Body of pancreas (tissue), 4 donors: Measurements from ENCODE around the gene ARHGDIG.

Source experiments
- POLR2A ChIP-seq, 3 donors: fragments of 450-650 bp; IDR thresholded peaks; one replicate each; pipeline ENCODE4 v1.6.1; 2016; ENCODE audit warnings: antibody characterized with exemption in 3 of 3, mild to moderate bottlenecking in 2 of 3
- TF ChIP-seq, protein P1 (sequence below), 7 experiments: fragments of 450-650 bp in 4 of 7; fragments of 200-600 bp in 3 of 7; sonication (generic) in 3 of 7; IDR thresholded peaks; one replicate each; pipeline ENCODE4 v1.5.1; 2016 to 2019; ENCODE audit warnings: antibody characterized with exemption in 7 of 7

DNA sequence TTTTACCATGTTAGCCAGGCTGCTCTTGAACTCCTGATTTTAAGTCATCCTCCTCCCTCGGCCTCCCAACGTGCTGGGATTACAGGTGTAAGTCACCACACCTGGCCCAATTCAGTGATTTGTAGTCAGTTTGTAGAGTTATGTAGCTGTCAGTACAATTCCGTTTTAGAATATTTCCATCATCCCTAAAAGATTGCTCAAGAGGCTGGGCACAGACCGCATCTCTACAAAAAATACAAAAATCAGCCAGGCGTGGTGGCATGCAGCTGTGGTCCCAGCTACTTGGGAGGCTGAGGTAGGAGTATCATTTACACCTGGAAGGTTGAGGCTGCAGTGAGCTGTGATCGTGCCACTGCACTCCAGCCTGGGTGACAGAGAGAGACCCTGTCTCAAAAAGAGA is 25.2 kb upstream of the ARHGDIG start:
- no peak for TF ChIP-seq POLR2A (IDR thresholded peaks at IDR 0.05)
- TF ChIP-seq, protein P1, sequence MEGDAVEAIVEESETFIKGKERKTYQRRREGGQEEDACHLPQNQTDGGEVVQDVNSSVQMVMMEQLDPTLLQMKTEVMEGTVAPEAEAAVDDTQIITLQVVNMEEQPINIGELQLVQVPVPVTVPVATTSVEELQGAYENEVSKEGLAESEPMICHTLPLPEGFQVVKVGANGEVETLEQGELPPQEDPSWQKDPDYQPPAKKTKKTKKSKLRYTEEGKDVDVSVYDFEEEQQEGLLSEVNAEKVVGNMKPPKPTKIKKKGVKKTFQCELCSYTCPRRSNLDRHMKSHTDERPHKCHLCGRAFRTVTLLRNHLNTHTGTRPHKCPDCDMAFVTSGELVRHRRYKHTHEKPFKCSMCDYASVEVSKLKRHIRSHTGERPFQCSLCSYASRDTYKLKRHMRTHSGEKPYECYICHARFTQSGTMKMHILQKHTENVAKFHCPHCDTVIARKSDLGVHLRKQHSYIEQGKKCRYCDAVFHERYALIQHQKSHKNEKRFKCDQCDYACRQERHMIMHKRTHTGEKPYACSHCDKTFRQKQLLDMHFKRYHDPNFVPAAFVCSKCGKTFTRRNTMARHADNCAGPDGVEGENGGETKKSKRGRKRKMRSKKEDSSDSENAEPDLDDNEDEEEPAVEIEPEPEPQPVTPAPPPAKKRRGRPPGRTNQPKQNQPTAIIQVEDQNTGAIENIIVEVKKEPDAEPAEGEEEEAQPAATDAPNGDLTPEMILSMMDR (IDR thresholded peaks at IDR 0.05): no peak
